A673 (cell line): ENCODE data around the gene FRMD6. TPM values are rescaled to one million over a fixed set of nuclear protein-coding genes. Genes with fewer than 3 reads are reported as not detected.

Source experiments
- BruUV-seq: library from RNA; stranded (reverse); fragments of 400-500 nt; replicated peaks from 2 replicates; lab custom pipeline; 2021; lab: Mats Ljungman, UMichigan
- CTCF ChIA-PET: fragments of 300-600 bp; sonication (Branson Sonifier 250); formaldehyde crosslinking; loops from one replicate; lab custom pipeline; 2022; ENCODE audit warnings: antibody characterized with exemption; lab: Charles Lee
- POLR2A ChIA-PET: fragments of 300-600 bp; sonication (Branson Sonifier 250); formaldehyde crosslinking; loops from one replicate; lab custom pipeline; 2022; ENCODE audit warnings: antibody characterized with exemption; ENCODE audit not compliant: low non-redundant PET; lab: Charles Lee
- DNase-seq: peaks from one replicate; pipeline ENCODE4 v3.0.0-alpha.2; 2015; ENCODE audit warnings: low spot score
- H3K27ac ChIP-seq: fragments of 200-600 bp; sonication (generic); 2 replicates; pipeline ENCODE4 v1.5.1; 2016; ENCODE audit warnings: mixed run types, low read depth, mild to moderate bottlenecking, mixed read lengths, antibody characterized with exemption, low read length; ENCODE audit not compliant: poor library complexity, severe bottlenecking
- H3K27me3 ChIP-seq: fragments of 200-600 bp; sonication (generic); replicated peaks from 2 replicates; pipeline ENCODE4 v1.6.1; 2017; ENCODE audit warnings: mixed run types, low read depth, mild to moderate bottlenecking, mixed read lengths, antibody characterized with exemption, low read length; ENCODE audit not compliant: insufficient read depth, poor library complexity
- H3K36me3 ChIP-seq: fragments of 200-600 bp; sonication (generic); 2 replicates; pipeline ENCODE4 v1.6.1; 2016; ENCODE audit warnings: mixed run types, mild to moderate bottlenecking, mixed read lengths, antibody characterized with exemption, low read length; ENCODE audit not compliant: insufficient read depth, poor library complexity, severe bottlenecking
- H3K4me1 ChIP-seq: fragments of 200-600 bp; sonication (generic); 2 replicates; pipeline ENCODE4 v1.6.1; 2017; ENCODE audit warnings: mixed run types, mild to moderate bottlenecking, mixed read lengths, antibody characterized with exemption, low read length; ENCODE audit not compliant: insufficient read depth, poor library complexity, severe bottlenecking
- H3K4me3 ChIP-seq: fragments of 200-600 bp; sonication (generic); 2 replicates; pipeline ENCODE4 v1.5.1; 2016; ENCODE audit warnings: low read depth, mixed run types, mild to moderate bottlenecking, mixed read lengths, low read length; ENCODE audit not compliant: poor library complexity, severe bottlenecking
- H3K9me3 ChIP-seq: fragments of 200-600 bp; sonication (generic); 2 replicates; pipeline ENCODE4 v1.6.1; 2016; ENCODE audit warnings: mixed run types, low read depth, mild to moderate bottlenecking, mixed read lengths, antibody characterized with exemption, low read length; ENCODE audit not compliant: poor library complexity, severe bottlenecking
- CTCF ChIP-seq: fragments of 300-800, 200-600 bp; sonication (generic); conservative IDR thresholded peaks from 2 replicates; pipeline ENCODE4 v1.5.1; 2017; ENCODE audit warnings: low read depth, mild to moderate bottlenecking, antibody characterized with exemption, low read length, moderate library complexity, mixed read lengths
- EZH2 ChIP-seq: fragments of 200-600 bp; sonication (generic); IDR thresholded peaks from 2 replicates; pipeline ENCODE4 v1.6.1; 2017; ENCODE audit warnings: borderline replicate concordance, low read depth, mild to moderate bottlenecking, mixed read lengths, antibody characterized with exemption, low read length; ENCODE audit not compliant: poor library complexity, severe bottlenecking
- intact Hi-C: fragments of 100-400 bp; cut with micrococcal nuclease; formaldehyde crosslinking; loops from one replicate; pipeline ENCODE4 v1.10.0; 2022; ENCODE audit not compliant: unreplicated experiment
- total RNA-seq: library from RNA; stranded (reverse); gene quantifications from 2 replicates; pipeline ENCODE4 v1.2.3, GENCODE V29; 2021

FRMD6 gene
- total RNA-seq, 1 experiment from 2014 or later, result 27.6 TPM

GRCh38 chr14:51676549-51676948, 24.8 kb downstream of the FRMD6 start:
- Histone ChIP-seq H3K4me1 (peaks cover 60% of the 10 kb centered on the region), H3K9me3 (no peaks in the 10 kb centered on the region), H3K27ac (peak overlapping the region; percentile 81), H3K27me3 (no peaks in the 10 kb centered on the region), H3K36me3 (no peaks in the 10 kb centered on the region), H3K4me3 (no peak overlapping the region)
- TF ChIP-seq CTCF (no peak), EZH2 (no peak)
- DNase-seq, result no peak
- intact Hi-C loops, result no loop called here
- POLR2A ChIA-PET, result no interaction called here
- CTCF ChIA-PET, result no interaction called here
- BruUV-seq, result no TSS peak

GRCh38 chr14:51677266-51677665, 25.6 kb downstream of the FRMD6 start:
- H3K27me3 ChIP-seq, result no peaks in the 10 kb centered on the region
- no peak for TF ChIP-seq EZH2
- no peak for TF ChIP-seq CTCF
- H3K27ac ChIP-seq, result peak overlapping the region; percentile 81
- BruUV-seq, result no TSS peak
- H3K4me1 ChIP-seq, result peaks cover 67% of the 10 kb centered on the region
- ChIA-PET CTCF (no interaction called here), POLR2A (no interaction called here)
- intact Hi-C loops, result no loop called here
- DNase-seq, result peak; percentile 80
- no peaks in the 10 kb centered on the region for H3K36me3 ChIP-seq
- H3K9me3 ChIP-seq, result no peaks in the 10 kb centered on the region
- no peak overlapping the region for H3K4me3 ChIP-seq

- Histone ChIP-seq H3K27ac (peak overlapping the region; percentile 81), H3K36me3 (no peaks in the 10 kb centered on the region), H3K4me1 (peaks cover 72% of the 10 kb centered on the region), H3K4me3 (no peak overlapping the region), H3K27me3 (no peaks in the 10 kb centered on the region), H3K9me3 (no peaks in the 10 kb centered on the region)
- DNase-seq, result no peak
- ChIA-PET POLR2A (no interaction called here), CTCF (no interaction called here)
- intact Hi-C loops, result no loop called here
- no TSS peak for BruUV-seq
- TF ChIP-seq EZH2, result no peak
- no peak for TF ChIP-seq CTCF
Observed at GRCh38 chr14:51677738-51678137, 26.0 kb downstream of the FRMD6 start.
